Measurements from ENCODE around the gene GALNT8. TPM values are rescaled to one million over a fixed set of nuclear protein-coding genes. Genes with fewer than 3 reads are reported as not detected.

GALNT8 gene
- total and polyA plus RNA-seq, 10 of the 15 experiments (the other 5 are each of a cell fraction or from before 2014, with no cell fraction given): 0.14 to 0.81 (median 0.31) TPM; not detected in 1

GRCh38 chr12:4771172-4771959 lies 51.2 kb downstream of the GALNT8 start:
- no peak for DNase-seq (ENCODE audit: low read depth, low spot score)
- H3K9me3 ChIP-seq (replicated peaks; ENCODE audit: control insufficient read depth, insufficient read depth, low read length): no peaks in the 10 kb centered on the region
- H3K4me3 ChIP-seq: no peak overlapping the region
- no peak for ATAC-seq
- H3K27ac ChIP-seq (ENCODE audit: control insufficient read depth, insufficient read depth): no peak overlapping the region
- H4K20me1 ChIP-seq (ENCODE audit: control insufficient read depth, insufficient read depth): no peaks in the 10 kb centered on the region
- H3K79me2 ChIP-seq (ENCODE audit: control insufficient read depth, insufficient read depth, low read length): no peaks in the 10 kb centered on the region
- H3K4me1 ChIP-seq (ENCODE audit: control insufficient read depth, insufficient read depth, low read length): no peaks in the 10 kb centered on the region
- no peaks in the 10 kb centered on the region for H3K36me3 ChIP-seq (ENCODE audit: control insufficient read depth in 2 of 2, insufficient read depth in 2 of 2, low read length in 1 of 2)
- FAIRE-seq: no peak
- H3K4me2 ChIP-seq (ENCODE audit: control insufficient read depth, insufficient read depth): no peak overlapping the region
- H2AFZ ChIP-seq (ENCODE audit: control insufficient read depth, low read depth, low read length): no peak overlapping the region
- intact Hi-C loops (cut with micrococcal nuclease; ENCODE audit: unreplicated experiment) (no loop called here), in situ Hi-C loops (cut with MboI) (no loop called here)
- H3K27me3 ChIP-seq (replicated peaks in 1 of 2; ENCODE audit: control insufficient read depth in 2 of 2, insufficient read depth in 2 of 2, low read length in 1 of 2): no peaks in the 10 kb centered on the region
- CTCF ChIA-PET: no interaction called here
- POLR2A ChIA-PET: no interaction called here
- SMC1A ChIA-PET (ENCODE audit: uncharacterized antibody, unreplicated experiment): no interaction called here
- WGBS (ENCODE audit: insufficient coverage, insufficient replicate concordance, low lambda C conversion rate, missing lambda C conversion rate): 18% methylated on average over 7 of the region's 7 CpGs
- no peak for TF ChIP-seq PAX8 (IDR thresholded peaks at IDR 0.05)
- TF ChIP-seq, protein P1, sequence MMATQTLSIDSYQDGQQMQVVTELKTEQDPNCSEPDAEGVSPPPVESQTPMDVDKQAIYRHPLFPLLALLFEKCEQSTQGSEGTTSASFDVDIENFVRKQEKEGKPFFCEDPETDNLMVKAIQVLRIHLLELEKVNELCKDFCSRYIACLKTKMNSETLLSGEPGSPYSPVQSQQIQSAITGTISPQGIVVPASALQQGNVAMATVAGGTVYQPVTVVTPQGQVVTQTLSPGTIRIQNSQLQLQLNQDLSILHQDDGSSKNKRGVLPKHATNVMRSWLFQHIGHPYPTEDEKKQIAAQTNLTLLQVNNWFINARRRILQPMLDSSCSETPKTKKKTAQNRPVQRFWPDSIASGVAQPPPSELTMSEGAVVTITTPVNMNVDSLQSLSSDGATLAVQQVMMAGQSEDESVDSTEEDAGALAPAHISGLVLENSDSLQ (IDR thresholded peaks at IDR 0.05): no peak
- TF ChIP-seq KLF5 (IDR thresholded peaks at IDR 0.05; ENCODE audit: partially characterized antibody): no peak
- TF ChIP-seq, protein P2, sequence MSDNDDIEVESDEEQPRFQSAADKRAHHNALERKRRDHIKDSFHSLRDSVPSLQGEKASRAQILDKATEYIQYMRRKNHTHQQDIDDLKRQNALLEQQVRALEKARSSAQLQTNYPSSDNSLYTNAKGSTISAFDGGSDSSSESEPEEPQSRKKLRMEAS (IDR thresholded peaks at IDR 0.05; ENCODE audit: low read depth, low read length): no peak
- TF ChIP-seq NFIC (IDR thresholded peaks at IDR 0.05; ENCODE audit: low read depth, low read length): no peak
- no peak for TF ChIP-seq MYB (IDR thresholded peaks at IDR 0.05; ENCODE audit: borderline replicate concordance, low read depth, low read length)
- no peak for TF ChIP-seq CBFB (IDR thresholded peaks at IDR 0.05; ENCODE audit: low read depth)
- no peak for TF ChIP-seq ATF7 (IDR thresholded peaks at IDR 0.05; ENCODE audit: low read depth)
- RAD21 ChIA-PET (ENCODE audit: unreplicated experiment): no interaction called here
- no peak overlapping the region for H3K9ac ChIP-seq (ENCODE audit: control insufficient read depth, insufficient read depth, low read length)
- no TSS peak for BruUV-seq (replicated peaks)
